H9 (cell line): ENCODE measurements around the gene ASPSCR1. TPM values are rescaled to one million over a fixed set of nuclear protein-coding genes. Genes with fewer than 3 reads are reported as not detected.

ENCODE experiments used
- DNase-seq: peaks from one replicate; pipeline ENCODE4 v3.0.0-alpha.2; 2017
- H2AFZ ChIP-seq: one replicate; pipeline ENCODE4 v1.6.1; 2013; ENCODE audit warnings: mild to moderate bottlenecking, low read length, control low read depth, moderate library complexity
- H2AK5ac ChIP-seq: 2 replicates; pipeline ENCODE4 v1.6.1; 2013; ENCODE audit warnings: low read length, control low read depth, mixed read lengths; ENCODE audit not compliant: insufficient read length
- H2BK120ac ChIP-seq: one replicate; pipeline ENCODE4 v1.6.1; 2013; ENCODE audit warnings: low read depth, mild to moderate bottlenecking, low read length, control low read depth, inconsistent platforms; ENCODE audit not compliant: poor library complexity, severe bottlenecking
- H2BK12ac ChIP-seq: 2 replicates; pipeline ENCODE4 v1.6.1; 2013; ENCODE audit warnings: low read length, control low read depth, mixed read lengths, low read depth; ENCODE audit not compliant: insufficient read length
- H2BK15ac ChIP-seq: 2 replicates; pipeline ENCODE4 v1.6.1; 2013; ENCODE audit warnings: low read depth, low read length, control low read depth
- H2BK20ac ChIP-seq: one replicate; pipeline ENCODE4 v1.6.1; 2013; ENCODE audit warnings: low read depth, mild to moderate bottlenecking, low read length, control low read depth, inconsistent platforms; ENCODE audit not compliant: poor library complexity, severe bottlenecking
- H2BK5ac ChIP-seq: 2 replicates; pipeline ENCODE4 v1.6.1; 2013; ENCODE audit warnings: low read length, control low read depth, mixed read lengths; ENCODE audit not compliant: insufficient read length
- H3K14ac ChIP-seq: 2 replicates; pipeline ENCODE4 v1.6.1; 2013; ENCODE audit warnings: low read length, control low read depth; ENCODE audit not compliant: insufficient read depth
- H3K18ac ChIP-seq: 2 replicates; pipeline ENCODE4 v1.6.1; 2013; ENCODE audit warnings: low read depth, mild to moderate bottlenecking, mixed read lengths, low read length, control low read depth; ENCODE audit not compliant: insufficient read length
- H3K23ac ChIP-seq: 2 replicates; pipeline ENCODE4 v1.6.1; 2013; ENCODE audit warnings: low read length, control low read depth, mixed read lengths, low read depth; ENCODE audit not compliant: insufficient read length
- H3K23me2 ChIP-seq: 2 replicates; pipeline ENCODE4 v1.6.1; 2013; ENCODE audit warnings: low read depth, mild to moderate bottlenecking, mixed read lengths, low read length, control low read depth; ENCODE audit not compliant: insufficient read length, poor library complexity, severe bottlenecking
- H3K27ac ChIP-seq: 2 replicates; pipeline ENCODE4 v1.5.1; 2013; ENCODE audit warnings: low read length, control low read depth, mixed read lengths, low read depth; ENCODE audit not compliant: insufficient read length
- H3K27me3 ChIP-seq: 2 replicates; pipeline ENCODE4 v1.6.1; 2013; ENCODE audit warnings: low read length, control low read depth, inconsistent platforms; ENCODE audit not compliant: insufficient read depth
- H3K4ac ChIP-seq: 2 replicates; pipeline ENCODE4 v1.6.1; 2013; ENCODE audit warnings: low read depth, mild to moderate bottlenecking, control low read depth, inconsistent platforms, low read length, moderate library complexity
- H3K4me1 ChIP-seq: 2 replicates; pipeline ENCODE4 v1.6.1; 2013; ENCODE audit warnings: low read length, control low read depth, inconsistent platforms; ENCODE audit not compliant: insufficient read depth
- H3K4me2 ChIP-seq: 2 replicates; pipeline ENCODE4 v1.6.1; 2013; ENCODE audit warnings: low read length, control low read depth, mixed read lengths; ENCODE audit not compliant: insufficient read length, insufficient read depth
- H3K56ac ChIP-seq: 2 replicates; pipeline ENCODE4 v1.6.1; 2013; ENCODE audit warnings: low read depth, mild to moderate bottlenecking, mixed read lengths, low read length, control low read depth; ENCODE audit not compliant: insufficient read length
- H3K79me1 ChIP-seq: 2 replicates; pipeline ENCODE4 v1.6.1; 2013; ENCODE audit warnings: low read depth, mild to moderate bottlenecking, moderate library complexity, low read length, control low read depth, inconsistent platforms; ENCODE audit not compliant: insufficient read depth, poor library complexity, severe bottlenecking
- H3K79me2 ChIP-seq: 2 replicates; pipeline ENCODE4 v1.6.1; 2013; ENCODE audit warnings: low read length, control low read depth, inconsistent platforms; ENCODE audit not compliant: insufficient read depth
- H3K9ac ChIP-seq: 2 replicates; pipeline ENCODE4 v1.6.1; 2013; ENCODE audit warnings: low read length, control low read depth, mixed read lengths; ENCODE audit not compliant: insufficient read length; ENCODE audit errors: extremely low read depth
- H3K9me3 ChIP-seq: one replicate; pipeline ENCODE4 v1.6.1; 2013; ENCODE audit warnings: low read depth, low read length, inconsistent platforms; ENCODE audit not compliant: control insufficient read depth
- H3T11ph ChIP-seq: one replicate; pipeline ENCODE4 v1.6.1; 2013; ENCODE audit warnings: mild to moderate bottlenecking, low read length, control low read depth, inconsistent platforms
- H4K20me1 ChIP-seq: one replicate; pipeline ENCODE4 v1.6.1; 2013; ENCODE audit not compliant: control insufficient read depth, insufficient read length, insufficient read depth
- H4K5ac ChIP-seq: 2 replicates; pipeline ENCODE4 v1.6.1; 2013; ENCODE audit warnings: low read depth, mild to moderate bottlenecking, mixed read lengths, low read length, control low read depth; ENCODE audit not compliant: insufficient read length
- H4K8ac ChIP-seq: replicated peaks from 2 replicates; pipeline ENCODE4 v1.6.1; 2013; ENCODE audit warnings: low read length, control low read depth, mixed read lengths, low read depth; ENCODE audit not compliant: insufficient read length
- H4K91ac ChIP-seq: 2 replicates; pipeline ENCODE4 v1.6.1; 2013; ENCODE audit warnings: low read depth, mild to moderate bottlenecking, moderate library complexity, mixed read lengths, low read length, control low read depth; ENCODE audit not compliant: insufficient read length
- H3K27ac Mint-ChIP-seq, 3 experiments: 2 replicates in 2 of 3; 3 replicates in 1 of 3; pipeline ENCODE4 v1.8.0; 2020 to 2021; ENCODE audit warnings: mixed read lengths in 3 of 3, mild to moderate bottlenecking in 1 of 3, moderate library complexity in 1 of 3
- H3K27me3 Mint-ChIP-seq: 2 replicates; pipeline ENCODE4 v1.8.0; 2021; ENCODE audit warnings: low read depth, mild to moderate bottlenecking, moderate library complexity, mixed read lengths
- H3K36me3 Mint-ChIP-seq, 3 experiments: 2 replicates in 2 of 3; 3 replicates in 1 of 3; pipeline ENCODE4 v1.8.0; 2020 to 2021; ENCODE audit warnings: low read depth in 3 of 3, mixed read lengths in 3 of 3; ENCODE audit not compliant: insufficient read depth in 1 of 3
- H3K4me1 Mint-ChIP-seq, 2 experiments: 2 replicates each; pipeline ENCODE4 v1.8.0; 2020; ENCODE audit warnings: mixed read lengths in 2 of 2
- H3K4me3 Mint-ChIP-seq, 2 experiments: 2 replicates in 1 of 2; 3 replicates in 1 of 2; pipeline ENCODE4 v1.8.0; 2020 to 2021; ENCODE audit warnings: mild to moderate bottlenecking in 2 of 2, mixed read lengths in 2 of 2, moderate library complexity in 1 of 2
- H3K9me3 Mint-ChIP-seq, 2 experiments: 2 replicates in 1 of 2; 3 replicates in 1 of 2; pipeline ENCODE4 v1.8.0; 2020; ENCODE audit warnings: mild to moderate bottlenecking in 2 of 2, mixed read lengths in 2 of 2, moderate library complexity in 1 of 2
- CTCF ChIP-seq: fragments of 200-600 bp; sonication (generic); conservative IDR thresholded peaks from 3 replicates; pipeline ENCODE4 v1.8.0; 2021; ENCODE audit warnings: antibody characterized with exemption, mild to moderate bottlenecking
- WGBS: extraction: QIAGEN DNeasy Blood & Tissue Kit; methylation state at CpG from one replicate; pipeline ENCODE4 v1.1.7; 2013; ENCODE audit warnings: missing lambda C conversion rate, low lambda C conversion rate, mixed read lengths; ENCODE audit not compliant: insufficient read length; ENCODE audit errors: extremely low coverage; 5-methylcytosine and 5-hydroxymethylcytosine counted together
- total RNA-seq: library from RNA; stranded (reverse); gene quantifications from 2 replicates; pipeline ENCODE4 v1.2.1, GENCODE V29; 2021

ASPSCR1 gene
- total RNA-seq, 1 experiment from 2014 or later = 50.9 TPM

GRCh38 chr17:81983011-81983638 lies 5.7 kb downstream of the ASPSCR1 start:
- no peaks in the 10 kb centered on the region; a peak in 2 of 5 replicates for H3K9me3 Mint-ChIP-seq
- no peak overlapping the region for H3K4me2 ChIP-seq
- H2BK15ac ChIP-seq = no peak overlapping the region
- no peak overlapping the region for H2AFZ ChIP-seq
- no peak overlapping the region for H3K14ac ChIP-seq
- peak overlapping the region in 1 of 2 experiments; percentile 6; a peak in 1 of 5 replicates for H3K4me3 Mint-ChIP-seq
- no peak overlapping the region for H4K91ac ChIP-seq
- no peaks in the 10 kb centered on the region for H3K23me2 ChIP-seq
- no peak overlapping the region for H2AK5ac ChIP-seq
- no peak overlapping the region for H3K23ac ChIP-seq
- no peaks in the 10 kb centered on the region for H3K79me2 ChIP-seq
- no peak overlapping the region for H2BK20ac ChIP-seq
- no peak overlapping the region for H3K9ac ChIP-seq
- WGBS = no CpG with 5 or more reads among the region's 35 CpGs
- DNase-seq = no peak
- no peaks in the 10 kb centered on the region for H3K27me3 ChIP-seq
- peaks cover 6 to 60% (median 55%) of the 10 kb centered on the region in 3 experiments for H3K36me3 Mint-ChIP-seq
- H4K5ac ChIP-seq = no peak overlapping the region
- no peak overlapping the region for H3T11ph ChIP-seq
- no peak overlapping the region for H2BK12ac ChIP-seq
- no peak for TF ChIP-seq CTCF
- H3K18ac ChIP-seq = no peak overlapping the region
- H3K9me3 ChIP-seq = no peaks in the 10 kb centered on the region
- no peak overlapping the region for H3K4ac ChIP-seq
- no peaks in the 10 kb centered on the region for H4K20me1 ChIP-seq
- no peak overlapping the region for H2BK120ac ChIP-seq
- no peak overlapping the region for H2BK5ac ChIP-seq
- H3K79me1 ChIP-seq = no peaks in the 10 kb centered on the region
- H3K4me1 Mint-ChIP-seq = peaks cover 3 to 9% of the 10 kb centered on the region in 2 experiments; a peak in 2 of 4 replicates
- H4K8ac ChIP-seq = no peak overlapping the region
- no peak overlapping the region for H3K56ac ChIP-seq
- no peaks in the 10 kb centered on the region for H3K27me3 Mint-ChIP-seq
- peak overlapping the region in 1 of 3 experiments; percentile 27; a peak in 1 of 7 replicates for H3K27ac Mint-ChIP-seq
- H3K27ac ChIP-seq = no peak overlapping the region
- H3K4me1 ChIP-seq = no peaks in the 10 kb centered on the region
